Neural progenitor cell (in vitro differentiated cells): Measurements from ENCODE around the gene ODF2. TPM values are rescaled to one million over a fixed set of nuclear protein-coding genes. Genes with fewer than 3 reads are reported as not detected.
"Not testable (repeated sequence)": the region's sequence is repeated elsewhere in the genome, so short reads cannot be mapped to it uniquely, and the experiment has no call there.

ENCODE experiments used
- DNase-seq: peaks from one replicate; pipeline ENCODE4 v3.0.0-alpha.2; 2016; ENCODE audit warnings: low spot score
- H2AFZ ChIP-seq: fragments of 200-600 bp; sonication (generic); replicated peaks from 2 replicates; pipeline ENCODE4 v1.6.1; 2016; ENCODE audit warnings: antibody characterized with exemption
- H3F3A ChIP-seq: fragments of 200-600 bp; sonication (generic); 2 replicates; pipeline ENCODE4 v1.6.1; 2016; ENCODE audit warnings: antibody characterized with exemption, low read depth
- H3K27ac ChIP-seq: fragments of 200-600 bp; sonication (generic); 2 replicates; pipeline ENCODE4 v1.5.1; 2016; ENCODE audit warnings: mild to moderate bottlenecking
- H3K27me3 ChIP-seq: fragments of 200-600 bp; sonication (generic); 2 replicates; pipeline ENCODE4 v1.6.1; 2016; ENCODE audit warnings: mild to moderate bottlenecking, moderate library complexity
- H3K36me3 ChIP-seq: fragments of 200-600 bp; sonication (generic); 2 replicates; pipeline ENCODE4 v1.5.1; 2016
- H3K4me1 ChIP-seq: fragments of 200-600 bp; sonication (generic); 2 replicates; pipeline ENCODE4 v1.6.1; 2016; ENCODE audit warnings: mixed run types
- H3K4me2 ChIP-seq: fragments of 200-600 bp; sonication (generic); 2 replicates; pipeline ENCODE4 v1.6.1; 2016
- H3K4me3 ChIP-seq: fragments of 200-600 bp; sonication (generic); 2 replicates; pipeline ENCODE4 v1.5.1; 2016
- H3K79me2 ChIP-seq: fragments of 200-600 bp; sonication (generic); 2 replicates; pipeline ENCODE4 v1.6.1; 2016; ENCODE audit warnings: low read depth
- H3K9ac ChIP-seq: fragments of 200-600 bp; sonication (generic); 2 replicates; pipeline ENCODE4 v1.6.1; 2016
- H3K9me3 ChIP-seq: fragments of 200-600 bp; sonication (generic); 2 replicates; pipeline ENCODE4 v1.5.1; 2016; ENCODE audit warnings: low read depth
- H4K20me1 ChIP-seq: fragments of 200-600 bp; sonication (generic); 2 replicates; pipeline ENCODE4 v1.6.1; 2016; ENCODE audit warnings: low read depth
- H3K27ac Mint-ChIP-seq: 3 replicates; pipeline ENCODE4 v1.8.0; 2021; ENCODE audit warnings: mixed read lengths
- H3K27me3 Mint-ChIP-seq: 2 replicates; pipeline ENCODE4 v1.8.0; 2022; ENCODE audit warnings: low read depth, mild to moderate bottlenecking, inconsistent platforms, moderate library complexity, mixed read lengths; ENCODE audit not compliant: insufficient read depth
- H3K36me3 Mint-ChIP-seq: 3 replicates; pipeline ENCODE4 v1.8.0; 2021; ENCODE audit warnings: mixed read lengths
- H3K4me1 Mint-ChIP-seq: 3 replicates; pipeline ENCODE4 v1.8.0; 2021; ENCODE audit warnings: mixed read lengths
- H3K4me3 Mint-ChIP-seq: 3 replicates; pipeline ENCODE4 v1.8.0; 2021; ENCODE audit warnings: mild to moderate bottlenecking, moderate library complexity, mixed read lengths
- H3K9me3 Mint-ChIP-seq: 3 replicates; pipeline ENCODE4 v1.8.0; 2020; ENCODE audit warnings: mixed read lengths
- CTCF ChIP-seq: fragments of 200-600 bp; sonication (generic); IDR thresholded peaks from 2 replicates; pipeline ENCODE4 v1.5.1; 2017; ENCODE audit warnings: antibody characterized with exemption, mild to moderate bottlenecking
- EZH2 ChIP-seq: fragments of 200-600 bp; sonication (generic); IDR thresholded peaks from 2 replicates; pipeline ENCODE4 v1.6.1; 2017; ENCODE audit warnings: antibody characterized with exemption, mild to moderate bottlenecking, moderate library complexity
- EZH2phosphoT487 ChIP-seq: fragments of 200-600 bp; sonication (generic); IDR thresholded peaks from 2 replicates; pipeline ENCODE4 v1.6.1; 2017; ENCODE audit warnings: antibody characterized with exemption
- total RNA-seq: library from RNA; depleted of rRNA; stranded (reverse); fragments of >200 nt; gene quantifications from 2 replicates; pipeline ENCODE4 v1.2.3, GENCODE V29; 2015; ENCODE audit warnings: low replicate concordance

ODF2 gene
- total RNA-seq, 1 donor from 2014 or later = 40.6 TPM

- Histone ChIP-seq H3K27me3 (peaks cover 40% of the 10 kb centered on the region), H4K20me1 (no peaks in the 10 kb centered on the region), H3K4me3 (no peak overlapping the region), H3F3A (no peaks in the 10 kb centered on the region), H3K27ac (no peak overlapping the region), H3K9ac (no peak overlapping the region), H2AFZ (no peak overlapping the region), H3K9me3 (no peaks in the 10 kb centered on the region), H3K4me1 (no peaks in the 10 kb centered on the region), H3K4me2 (no peak overlapping the region), H3K36me3 (no peaks in the 10 kb centered on the region), H3K79me2 (no peaks in the 10 kb centered on the region)
- H3K4me3 Mint-ChIP-seq = no peak overlapping the region
- H3K4me1 Mint-ChIP-seq = peaks cover 3% of the 10 kb centered on the region
- DNase-seq = no peak
- TF ChIP-seq EZH2 (no peak), EZH2phosphoT487 (no peak), CTCF (no peak)
- peaks cover 21% of the 10 kb centered on the region for H3K27me3 Mint-ChIP-seq
- peaks cover 2% of the 10 kb centered on the region for H3K36me3 Mint-ChIP-seq
- no peak overlapping the region for H3K27ac Mint-ChIP-seq
- no peaks in the 10 kb centered on the region for H3K9me3 Mint-ChIP-seq
These were observed 13.7 kb upstream of the ODF2 start for GRCh38 chr9:128442150-128442549.

GRCh38 chr9:128446505-128446904 lies 9.3 kb upstream of the ODF2 start:
- H3K27ac ChIP-seq, H3K4me1 Mint-ChIP-seq, H3K9me3 ChIP-seq, H3K27ac Mint-ChIP-seq, H3K4me1 ChIP-seq, H3K4me3 Mint-ChIP-seq, H3K9ac ChIP-seq, H3K4me2 ChIP-seq, DNase-seq, H3F3A ChIP-seq, H3K79me2 ChIP-seq, H3K4me3 ChIP-seq, H3K36me3 ChIP-seq, H2AFZ ChIP-seq, H4K20me1 ChIP-seq, H3K9me3 Mint-ChIP-seq, H3K36me3 Mint-ChIP-seq: not testable (repeated sequence)
- peaks cover 78% of the 10 kb centered on the region for H3K27me3 ChIP-seq
- peaks cover 21% of the 10 kb centered on the region for H3K27me3 Mint-ChIP-seq

GRCh38 chr9:128448746-128449145 lies 7.1 kb upstream of the ODF2 start:
- no peak overlapping the region for H3K4me3 Mint-ChIP-seq
- peaks cover 2% of the 10 kb centered on the region for H3K36me3 Mint-ChIP-seq
- peaks cover 13% of the 10 kb centered on the region for H3K27me3 Mint-ChIP-seq

More at GRCh38 chr9:128448746-128449145, 7.1 kb upstream of the ODF2 start:
- Histone ChIP-seq H3K4me1 (no peaks in the 10 kb centered on the region), H3K4me2 (no peak overlapping the region), H3F3A (no peaks in the 10 kb centered on the region), H2AFZ (no peak overlapping the region), H4K20me1 (no peaks in the 10 kb centered on the region), H3K36me3 (no peaks in the 10 kb centered on the region), H3K79me2 (no peaks in the 10 kb centered on the region), H3K9ac (no peak overlapping the region), H3K27me3 (peaks cover 90% of the 10 kb centered on the region), H3K27ac (no peak overlapping the region), H3K4me3 (no peak overlapping the region), H3K9me3 (no peaks in the 10 kb centered on the region)
- DNase-seq = no peak
- no peak for TF ChIP-seq CTCF
- no peak for TF ChIP-seq EZH2phosphoT487
- no peak for TF ChIP-seq EZH2
- H3K27ac Mint-ChIP-seq = no peak overlapping the region
- H3K9me3 Mint-ChIP-seq = no peaks in the 10 kb centered on the region
- H3K4me1 Mint-ChIP-seq = no peaks in the 10 kb centered on the region
